ENCODE results near the gene CDH24.

- no peak for TF ChIP-seq CTCF (IDR thresholded peaks at IDR 0.05; ENCODE audit: control extremely low read depth in 1 of 3, insufficient read depth in 1 of 3, low read depth in 1 of 3, low read length in 3 of 3)
- no peak for TF ChIP-seq TEAD4 (IDR thresholded peaks at IDR 0.05; ENCODE audit: low read depth, low read length)
- TF ChIP-seq CREB1 (IDR thresholded peaks at IDR 0.05): no peak
Observed at GRCh38 chr14:23052671-23053070, 4.6 kb downstream of the CDH24 start.

Measured in H1 (cell line).